Esophagus (tissue), 2 donors: ENCODE results near the gene MAK. TPM values are rescaled to one million over a fixed set of nuclear protein-coding genes. Genes with fewer than 3 reads are reported as not detected.
A peak's percentile ranks its signal among the peaks of the same experiment; 100 is the strongest.
"Not testable (repeated sequence)": the region's sequence is repeated elsewhere in the genome, so short reads cannot be mapped to it uniquely, and the experiment has no call there.

Source experiments
- H3K27ac ChIP-seq, 2 donors: one replicate each; pipeline ENCODE4 v1.5.1; 2013; ENCODE audit warnings: low read depth in 2 of 2, mild to moderate bottlenecking in 2 of 2, inconsistent platforms in 1 of 2, low read length in 1 of 2, moderate library complexity in 1 of 2
- H3K27me3 ChIP-seq, 2 donors: one replicate each; pipeline ENCODE4 v1.6.1; 2013; ENCODE audit warnings: low read length in 2 of 2, control low read depth in 1 of 2, mild to moderate bottlenecking in 1 of 2; ENCODE audit not compliant: insufficient read depth in 2 of 2, control insufficient read depth in 1 of 2
- H3K36me3 ChIP-seq, 2 donors: one replicate each; pipeline ENCODE4 v1.6.1; 2013; ENCODE audit warnings: low read length in 1 of 2; ENCODE audit not compliant: control insufficient read depth in 2 of 2, insufficient read depth in 2 of 2
- H3K4me1 ChIP-seq, 2 donors: one replicate each; pipeline ENCODE4 v1.6.1; 2013; ENCODE audit warnings: low read length in 1 of 2; ENCODE audit not compliant: control insufficient read depth in 2 of 2, insufficient read depth in 2 of 2
- H3K4me3 ChIP-seq, 2 donors: one replicate each; pipeline ENCODE4 v1.5.1; 2013; ENCODE audit warnings: low read length in 2 of 2, mild to moderate bottlenecking in 2 of 2, low read depth in 1 of 2, moderate library complexity in 1 of 2
- H3K9me3 ChIP-seq, 2 donors: one replicate each; pipeline ENCODE4 v1.6.1; 2013; ENCODE audit warnings: mild to moderate bottlenecking in 2 of 2, low read depth in 1 of 2, low read length in 1 of 2, moderate library complexity in 1 of 2; ENCODE audit not compliant: control insufficient read depth in 2 of 2, insufficient read depth in 1 of 2
- WGBS, 2 donors: extraction: QIAGEN DNeasy Blood & Tissue Kit; methylation state at CpG; one replicate each; pipeline ENCODE4 v1.1.7; 2013; 5-methylcytosine and 5-hydroxymethylcytosine counted together
- polyA plus RNA-seq, 2 donors: library from polyadenylated mRNA; stranded (reverse); fragments of 200-250 nt; gene quantifications; one replicate each; pipeline ENCODE4 v1.2.3, GENCODE V29; 2013
- donor health status: healthy with polysubstance abuse.
- donor health status: Bipolar disorder and iron deficiency.

The MAK gene
- polyA plus RNA-seq, 2 donors: 0.02 to 0.04 TPM

GRCh38 chr6:10742251-10742650 is 96.1 kb downstream of the MAK start:
- H3K4me3 ChIP-seq: no peak overlapping the region

GRCh38 chr6:10741643-10742042 is 96.7 kb downstream of the MAK start:
- H3K4me3 ChIP-seq, H3K4me1 ChIP-seq, H3K27me3 ChIP-seq, H3K9me3 ChIP-seq, H3K36me3 ChIP-seq, H3K27ac ChIP-seq: not testable (repeated sequence)
- WGBS, 2 donors: 84 to 95% methylated on average over 4 of the region's 4 CpGs

More at GRCh38 chr6:10742251-10742650, 96.1 kb downstream of the MAK start:
- Histone ChIP-seq H3K27me3 (no peaks in the 10 kb centered on the region), H3K27ac (no peak overlapping the region), H3K9me3 (no peaks in the 10 kb centered on the region), H3K4me1 (no peaks in the 10 kb centered on the region), H3K36me3 (no peaks in the 10 kb centered on the region)
- WGBS, 2 donors: 96 to 97% methylated on average over 12 of the region's 12 CpGs

- no peak overlapping the region for H3K27ac ChIP-seq
- no peaks in the 10 kb centered on the region for H3K27me3 ChIP-seq
- no peaks in the 10 kb centered on the region for H3K36me3 ChIP-seq
- H3K4me3 ChIP-seq: no peak overlapping the region
- no peaks in the 10 kb centered on the region for H3K4me1 ChIP-seq
- H3K9me3 ChIP-seq: no peaks in the 10 kb centered on the region
Observed at GRCh38 chr6:10740061-10740460, 98.3 kb downstream of the MAK start.

DNA sequence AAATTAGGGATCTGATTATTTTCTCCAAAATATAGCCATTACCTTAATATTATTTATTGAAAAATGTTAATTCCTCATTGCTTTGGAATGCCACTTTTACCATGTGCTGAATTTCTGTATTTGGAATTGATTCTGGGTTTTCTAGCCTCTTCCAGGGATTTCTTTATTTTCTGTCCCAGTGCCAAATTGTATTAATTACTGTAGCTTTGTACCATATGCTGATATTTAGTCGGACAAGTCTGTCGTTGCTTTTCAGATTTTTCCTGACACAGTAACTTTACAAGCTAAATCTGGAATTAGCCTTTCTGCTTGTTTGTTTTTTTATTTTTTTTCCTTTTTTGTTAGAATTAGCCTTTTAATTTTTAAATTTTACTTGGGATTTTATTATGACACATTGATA is 101.6 kb downstream of the MAK start:
- 79 to 92% methylated on average over 2 of the region's 2 CpGs for WGBS, 2 donors
- Histone ChIP-seq H3K27ac (no peak overlapping the region), H3K9me3 (no peaks in the 10 kb centered on the region), H3K36me3 (peaks cover 0 to 7% of the 10 kb centered on the region in 2 donors), H3K4me3 (no peak overlapping the region), H3K4me1 (no peaks in the 10 kb centered on the region), H3K27me3 (no peaks in the 10 kb centered on the region)

DNA sequence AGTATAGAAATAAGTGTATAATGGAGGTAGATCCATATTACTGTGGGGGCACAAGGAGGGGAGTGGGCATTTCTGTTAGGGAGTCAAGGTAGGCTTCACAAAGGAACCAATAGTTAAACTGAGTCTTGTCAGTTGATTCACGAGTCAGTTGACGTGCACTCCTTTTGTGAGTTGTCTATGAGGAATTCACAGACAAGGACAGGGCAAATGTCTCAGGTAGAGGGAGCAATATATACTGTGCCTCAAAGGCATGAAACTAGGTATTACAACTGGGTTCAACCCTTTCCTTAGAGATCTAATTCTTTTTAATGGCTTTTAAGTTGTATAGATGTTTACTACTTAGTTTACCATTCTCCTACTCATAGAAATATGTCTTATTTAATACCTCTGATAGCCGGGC is 104.5 kb downstream of the MAK start:
- no peaks in the 10 kb centered on the region for H3K4me1 ChIP-seq
- 94% methylated on average over 3 of the region's 3 CpGs for WGBS, 2 donors
- peaks cover 0 to 10% of the 10 kb centered on the region in 2 donors for H3K36me3 ChIP-seq
- no peaks in the 10 kb centered on the region for H3K27me3 ChIP-seq
- H3K9me3 ChIP-seq: no peaks in the 10 kb centered on the region
- no peak overlapping the region for H3K4me3 ChIP-seq
- H3K27ac ChIP-seq: no peak overlapping the region

- H3K36me3 ChIP-seq: peaks cover 0 to 12% of the 10 kb centered on the region in 2 donors
- H3K27ac ChIP-seq: no peak overlapping the region
- H3K4me1 ChIP-seq: no peaks in the 10 kb centered on the region
- 90 to 94% methylated on average over 17 of the region's 17 CpGs for WGBS, 2 donors
- no peaks in the 10 kb centered on the region for H3K9me3 ChIP-seq
- H3K4me3 ChIP-seq: no peak overlapping the region
- no peaks in the 10 kb centered on the region for H3K27me3 ChIP-seq
Observed at GRCh38 chr6:10733151-10733715, 105.1 kb downstream of the MAK start.

DNA sequence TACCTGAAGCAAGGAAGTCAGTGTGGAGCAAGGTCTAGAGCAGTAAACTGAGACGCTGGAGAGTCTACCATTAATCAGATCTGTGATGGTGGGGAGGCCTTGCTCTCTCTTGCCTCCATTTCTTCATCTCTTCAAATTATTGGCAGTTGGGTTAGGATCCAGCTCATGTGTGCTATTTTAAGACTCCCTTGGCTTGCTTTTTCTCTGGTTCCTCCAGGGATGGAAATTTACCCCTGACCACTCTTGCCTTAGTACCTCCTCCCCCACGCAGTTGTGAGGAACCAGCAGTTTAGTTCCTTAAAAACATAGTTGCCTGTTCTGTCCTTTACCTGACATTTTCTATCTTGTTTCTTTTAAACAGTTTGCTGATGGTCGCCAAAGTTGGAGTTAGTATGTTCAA is 108.1 kb downstream of the MAK start:
- H3K27me3 ChIP-seq: no peaks in the 10 kb centered on the region
- 80 to 86% methylated on average over 3 of the region's 3 CpGs for WGBS, 2 donors
- no peak overlapping the region for H3K27ac ChIP-seq
- no peaks in the 10 kb centered on the region for H3K4me1 ChIP-seq
- H3K36me3 ChIP-seq: peaks cover 3 to 12% of the 10 kb centered on the region in 2 donors
- no peaks in the 10 kb centered on the region for H3K9me3 ChIP-seq
- no peak overlapping the region for H3K4me3 ChIP-seq

DNA sequence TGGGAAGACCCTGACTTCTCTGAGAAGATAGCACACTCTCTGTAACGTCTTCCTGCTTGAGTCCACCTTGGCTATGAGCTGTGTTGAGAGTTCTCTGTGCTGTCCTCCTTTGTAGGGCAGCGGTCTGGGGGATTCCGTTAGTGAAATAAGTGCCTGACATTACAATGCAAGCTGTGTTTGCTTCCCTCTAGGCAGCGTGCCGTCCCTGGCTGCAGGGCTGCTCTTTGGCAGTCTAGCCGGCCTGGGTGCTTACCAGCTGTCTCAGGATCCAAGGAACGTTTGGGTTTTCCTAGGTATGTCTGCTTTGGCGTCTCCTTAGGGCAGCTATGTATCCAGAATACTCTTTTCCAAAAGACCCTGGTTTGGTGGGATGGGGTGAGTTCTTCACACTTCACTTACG is 112.6 kb downstream of the MAK start:
- Histone ChIP-seq H3K36me3 (peaks cover 3 to 5% of the 10 kb centered on the region in 2 donors), H3K4me3 (no peak overlapping the region), H3K4me1 (peaks cover 2 to 3% of the 10 kb centered on the region in 2 donors), H3K27me3 (no peaks in the 10 kb centered on the region), H3K27ac (no peak overlapping the region), H3K9me3 (no peaks in the 10 kb centered on the region)
- 80 to 82% methylated on average over 9 of the region's 9 CpGs for WGBS, 2 donors

- peaks cover 2 to 3% of the 10 kb centered on the region in 2 donors for H3K4me1 ChIP-seq
- WGBS, 2 donors: 70 to 82% methylated on average over 6 of the region's 6 CpGs
- no peak overlapping the region for H3K27ac ChIP-seq
- no peak overlapping the region for H3K4me3 ChIP-seq
- H3K27me3 ChIP-seq: no peaks in the 10 kb centered on the region
- H3K36me3 ChIP-seq: peaks cover 3 to 5% of the 10 kb centered on the region in 2 donors
- H3K9me3 ChIP-seq: no peaks in the 10 kb centered on the region
Observed at GRCh38 chr6:10725044-10725443, 113.3 kb downstream of the MAK start.

GRCh38 chr6:10723567-10723881 is 114.8 kb downstream of the MAK start:
- peak overlapping the region; percentile 88 to 91 for H3K27ac ChIP-seq
- 22 to 28% methylated on average over 7 of the region's 7 CpGs for WGBS, 2 donors
- H3K4me3 ChIP-seq: peak overlapping the region; percentile 60 to 71
- no peaks in the 10 kb centered on the region for H3K27me3 ChIP-seq
- no peaks in the 10 kb centered on the region for H3K9me3 ChIP-seq
- peaks cover 2 to 3% of the 10 kb centered on the region in 2 donors for H3K4me1 ChIP-seq
- H3K36me3 ChIP-seq: peaks cover 2 to 3% of the 10 kb centered on the region in 2 donors
